ENCODE results near the gene CHST13. TPM values are rescaled to one million over a fixed set of nuclear protein-coding genes. Genes with fewer than 3 reads are reported as not detected.
A peak's percentile ranks its signal among the peaks of the same experiment; 100 is the strongest.

The CHST13 gene
- total RNA-seq, 1 donor from 2014 or later: 0.64 TPM

DNA sequence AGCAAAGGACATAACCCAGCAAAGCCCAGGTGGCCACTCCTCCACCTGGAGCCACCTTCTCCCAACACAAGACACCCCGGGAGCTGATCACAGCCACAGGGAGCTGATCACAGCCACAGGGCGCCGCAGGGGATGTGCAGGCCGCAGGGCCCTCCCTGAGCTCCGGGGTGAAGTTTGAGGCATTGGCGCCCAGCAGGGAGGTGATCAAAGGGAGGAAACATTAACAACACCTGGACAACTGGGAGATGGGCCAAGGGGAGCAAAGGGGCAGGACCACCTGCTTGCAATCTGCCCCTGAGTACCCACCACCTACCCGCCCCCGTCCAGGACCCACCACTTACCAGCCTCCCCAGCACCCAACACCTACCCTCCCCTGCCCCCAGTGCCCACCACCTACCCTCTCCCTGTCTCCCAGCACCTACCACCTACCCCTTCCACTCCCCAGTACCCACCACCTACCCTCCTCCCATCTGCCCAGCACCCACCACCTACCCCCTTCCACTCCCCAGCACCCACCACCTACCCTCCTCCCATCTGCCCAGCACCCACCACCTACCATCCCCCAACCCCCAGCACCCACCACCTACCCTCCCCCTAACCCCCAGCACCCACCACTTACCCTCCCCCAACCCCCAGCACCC, 8.8 kb upstream of the CHST13 start:
- no peaks in the 10 kb centered on the region for H3K4me1 ChIP-seq
- no peaks in the 10 kb centered on the region for H3K9me3 ChIP-seq
- no peaks in the 10 kb centered on the region for H3K36me3 ChIP-seq
- H3K4me3 ChIP-seq: no peak overlapping the region
- ATAC-seq: no peak
- intact Hi-C loops (cut with DNase I): no loop called here
- no peak overlapping the region for H3K27ac ChIP-seq
- H3K27me3 ChIP-seq: no peaks in the 10 kb centered on the region
- DNase-seq: peak; percentile 44
- TF ChIP-seq, protein P1, sequence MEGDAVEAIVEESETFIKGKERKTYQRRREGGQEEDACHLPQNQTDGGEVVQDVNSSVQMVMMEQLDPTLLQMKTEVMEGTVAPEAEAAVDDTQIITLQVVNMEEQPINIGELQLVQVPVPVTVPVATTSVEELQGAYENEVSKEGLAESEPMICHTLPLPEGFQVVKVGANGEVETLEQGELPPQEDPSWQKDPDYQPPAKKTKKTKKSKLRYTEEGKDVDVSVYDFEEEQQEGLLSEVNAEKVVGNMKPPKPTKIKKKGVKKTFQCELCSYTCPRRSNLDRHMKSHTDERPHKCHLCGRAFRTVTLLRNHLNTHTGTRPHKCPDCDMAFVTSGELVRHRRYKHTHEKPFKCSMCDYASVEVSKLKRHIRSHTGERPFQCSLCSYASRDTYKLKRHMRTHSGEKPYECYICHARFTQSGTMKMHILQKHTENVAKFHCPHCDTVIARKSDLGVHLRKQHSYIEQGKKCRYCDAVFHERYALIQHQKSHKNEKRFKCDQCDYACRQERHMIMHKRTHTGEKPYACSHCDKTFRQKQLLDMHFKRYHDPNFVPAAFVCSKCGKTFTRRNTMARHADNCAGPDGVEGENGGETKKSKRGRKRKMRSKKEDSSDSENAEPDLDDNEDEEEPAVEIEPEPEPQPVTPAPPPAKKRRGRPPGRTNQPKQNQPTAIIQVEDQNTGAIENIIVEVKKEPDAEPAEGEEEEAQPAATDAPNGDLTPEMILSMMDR (IDR thresholded peaks at IDR 0.05): no peak

DNA sequence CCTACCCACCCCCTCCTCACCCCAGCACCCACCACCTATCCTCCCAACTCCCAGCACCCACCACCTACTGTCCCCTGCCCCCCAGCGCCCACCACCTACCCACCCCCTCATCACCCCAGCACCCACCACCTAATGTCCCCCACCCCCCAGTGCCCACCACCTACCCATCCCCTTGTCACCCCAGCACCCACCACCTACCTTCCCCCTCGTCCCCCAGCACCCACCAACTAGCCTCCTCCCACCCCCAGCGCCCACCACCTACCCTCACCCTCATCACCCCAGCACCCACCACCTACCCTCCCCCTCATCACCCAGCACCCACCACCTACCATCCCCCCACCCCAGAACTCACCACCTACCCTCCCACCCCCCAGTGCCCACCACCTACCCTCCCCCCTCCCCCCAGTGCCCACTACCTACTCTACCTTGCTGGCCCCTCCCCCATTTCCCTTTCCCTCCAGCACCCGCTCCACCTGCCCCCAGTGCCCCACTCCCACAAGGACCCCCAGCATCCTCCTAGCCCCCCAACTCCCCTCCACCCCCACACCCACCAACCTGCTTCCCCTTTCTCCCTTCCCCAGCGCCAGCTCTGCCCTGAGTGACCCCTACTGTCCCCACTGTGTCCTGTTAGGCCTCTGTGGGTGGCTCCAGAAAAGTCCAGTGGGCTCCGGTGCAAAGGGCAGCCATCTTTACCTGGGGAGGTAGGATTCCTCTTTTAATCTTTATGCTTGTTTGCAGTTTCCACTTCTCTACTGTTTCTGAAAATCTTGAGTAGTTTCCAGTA, 7.6 kb upstream of the CHST13 start:
- no peak for ATAC-seq
- DNase-seq: peak; percentile 33
- Histone ChIP-seq H3K36me3 (no peaks in the 10 kb centered on the region), H3K9me3 (no peaks in the 10 kb centered on the region), H3K27ac (no peak overlapping the region), H3K27me3 (no peaks in the 10 kb centered on the region), H3K4me1 (no peaks in the 10 kb centered on the region), H3K4me3 (no peak overlapping the region)
- TF ChIP-seq, protein P1 (IDR thresholded peaks at IDR 0.05): no peak
- intact Hi-C loops (cut with DNase I): no loop called here

DNA sequence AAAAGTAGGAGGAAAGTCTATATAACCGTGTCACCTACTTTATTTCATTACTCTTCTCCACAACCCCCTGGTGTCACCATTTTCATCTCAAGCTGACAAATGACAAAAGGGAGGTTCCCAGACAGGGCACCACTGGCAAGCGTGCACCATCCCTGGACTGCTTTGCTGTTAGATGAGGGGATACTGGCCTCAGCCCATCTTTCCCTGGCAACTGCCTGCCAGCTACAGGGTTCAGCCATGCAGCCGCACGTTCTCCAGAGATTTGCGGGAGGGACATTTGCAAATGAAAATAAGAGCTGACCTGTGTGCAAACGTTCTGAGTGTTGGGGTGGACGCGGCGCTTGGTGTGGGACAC, 7.0 kb upstream of the CHST13 start:
- H3K27ac ChIP-seq: no peak overlapping the region
- intact Hi-C loops (cut with DNase I): no loop called here
- DNase-seq (no peak), ATAC-seq (no peak)
- no peaks in the 10 kb centered on the region for H3K9me3 ChIP-seq
- H3K27me3 ChIP-seq: no peaks in the 10 kb centered on the region
- TF ChIP-seq, protein P1 (IDR thresholded peaks at IDR 0.05): no peak
- no peaks in the 10 kb centered on the region for H3K4me1 ChIP-seq
- H3K36me3 ChIP-seq: no peaks in the 10 kb centered on the region
- H3K4me3 ChIP-seq: no peak overlapping the region

DNA sequence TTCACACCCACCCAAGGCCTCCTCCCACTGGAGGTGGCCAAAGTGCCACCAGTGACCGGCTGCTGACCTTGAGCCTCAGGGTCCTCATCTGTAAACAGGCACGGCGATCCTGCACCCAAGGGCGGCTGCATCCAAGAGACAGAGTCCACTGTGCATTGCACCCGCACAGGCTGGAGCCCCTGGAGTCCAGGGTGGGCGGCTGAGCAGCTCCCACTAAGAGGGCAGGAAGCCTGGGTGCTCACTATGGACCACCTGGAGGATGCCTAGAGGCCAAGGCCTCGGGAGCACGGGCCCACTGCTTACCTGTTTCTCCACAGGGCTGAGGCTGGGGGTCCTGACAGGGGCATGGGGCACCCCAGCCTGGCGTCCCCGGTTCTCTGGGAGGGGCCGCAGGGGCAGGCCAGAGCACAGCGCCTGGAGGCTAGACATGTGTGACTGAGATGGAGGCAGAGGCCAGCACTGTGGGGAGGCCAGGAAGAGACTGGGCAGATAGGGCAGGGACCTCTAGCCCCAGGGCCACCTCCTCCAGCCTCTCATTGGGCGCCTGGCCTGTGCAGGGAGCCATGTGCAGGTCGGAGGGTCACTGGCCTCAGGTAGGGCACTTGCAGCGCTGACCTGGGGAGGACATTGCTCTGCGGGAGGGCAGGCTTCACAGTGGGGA, 6.5 kb upstream of the CHST13 start, which contains the start of gene UROC1:
TSS of gene UROC1 (minus strand) at position 483 of the 661 bp plus-strand sequence. CDS start at position 429, 54 bp downstream.
- no peaks in the 10 kb centered on the region for H3K27me3 ChIP-seq
- no peak within 1 kb of the TSS for H3K4me3 ChIP-seq
- no peaks in the 10 kb centered on the region for H3K9me3 ChIP-seq
- peak; percentile 31 for DNase-seq
- TF ChIP-seq, protein P1 (IDR thresholded peaks at IDR 0.05): no peak
- intact Hi-C loops (cut with DNase I): no loop called here
- peak; percentile 4 for ATAC-seq
- H3K27ac ChIP-seq: no peak within 1 kb of the TSS
- no peaks in the 10 kb centered on the region for H3K36me3 ChIP-seq
- H3K4me1 ChIP-seq: no peaks in the 10 kb centered on the region

DNA sequence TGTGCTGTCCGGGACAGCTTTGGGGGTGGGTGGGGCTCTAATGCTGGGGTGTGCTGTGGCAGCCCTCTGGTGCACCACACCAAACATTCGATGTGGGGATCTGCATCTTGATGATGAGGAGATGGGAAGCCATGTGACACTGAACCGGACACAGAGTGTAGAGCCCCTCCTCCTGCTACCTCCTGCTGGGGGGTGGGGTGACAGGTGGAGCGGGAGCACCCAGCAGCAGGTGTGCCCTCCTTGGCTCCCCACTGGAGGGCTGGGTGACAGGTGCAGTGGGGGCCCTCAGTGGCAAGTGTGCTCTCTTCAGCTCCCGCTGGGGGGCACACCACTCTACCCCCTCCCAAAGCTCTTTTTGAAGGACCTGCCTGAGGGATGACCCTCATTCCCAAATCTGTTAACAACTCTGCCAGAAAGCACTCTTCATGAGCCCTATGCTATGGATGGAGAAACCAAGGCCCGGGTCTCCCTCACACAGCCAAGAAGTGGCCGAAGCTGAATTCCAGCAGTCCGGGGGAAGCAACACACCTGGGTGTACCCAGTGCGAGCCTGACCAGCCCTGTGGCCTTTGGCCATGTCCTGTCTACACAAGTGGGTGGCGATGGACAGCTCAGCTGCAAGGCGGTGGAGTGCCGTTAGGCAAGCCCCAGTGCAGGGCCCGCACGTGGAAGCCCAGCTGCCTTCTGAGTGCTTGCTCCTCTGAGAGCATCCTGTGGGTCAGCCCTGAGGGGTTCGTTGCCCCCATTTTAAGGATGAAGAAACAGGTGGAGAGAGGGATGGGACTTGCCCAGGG, 5.8 kb upstream of the CHST13 start:
- TF ChIP-seq, protein P1 (IDR thresholded peaks at IDR 0.05): no peak
- intact Hi-C loops (cut with DNase I): no loop called here
- Histone ChIP-seq H3K27ac (no peak overlapping the region), H3K36me3 (no peaks in the 10 kb centered on the region), H3K4me3 (no peak overlapping the region), H3K4me1 (no peaks in the 10 kb centered on the region), H3K9me3 (no peaks in the 10 kb centered on the region), H3K27me3 (peaks cover 5% of the 10 kb centered on the region)
- ATAC-seq (no peak), DNase-seq (peak; percentile 49)

All from upper lobe of right lung (tissue), 1 donor.